ENCODE results near the gene GRIN2C.

DNA sequence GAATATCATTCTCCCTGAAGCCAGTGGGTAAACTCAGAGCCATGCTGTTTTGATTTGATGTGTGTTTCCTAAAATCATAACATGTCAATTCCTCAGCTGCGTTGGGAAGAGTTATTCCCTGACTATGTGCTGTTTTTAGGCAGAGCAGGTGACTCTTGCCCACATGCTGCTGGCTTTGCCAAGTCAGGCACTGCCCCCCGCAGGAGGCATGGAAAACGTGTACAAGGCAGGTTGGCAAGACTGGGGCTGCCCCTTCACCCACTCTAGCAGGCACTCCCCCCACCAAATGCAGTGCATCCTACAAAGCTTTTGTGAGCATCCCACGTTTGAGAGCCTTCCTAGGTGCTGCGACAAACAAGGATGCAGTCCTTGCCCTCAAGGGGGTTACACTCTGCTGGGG lies 45.2 kb downstream of the GRIN2C start:
- TF ChIP-seq CTCF (IDR thresholded peaks at IDR 0.05) (no peak), POLR2AphosphoS5 (IDR thresholded peaks at IDR 0.05) (no peak), POLR2A (IDR thresholded peaks at IDR 0.05) (no peak)

Measured in gastroesophageal sphincter (tissue), 3 donors.